CMK (cell line): ENCODE measurements around the gene CANT1.
"Not testable (repeated sequence)": the region's sequence is repeated elsewhere in the genome, so short reads cannot be mapped to it uniquely, and the experiment has no call there.

Source experiments
- DNase-seq: peaks from one replicate; pipeline ENCODE4 v3.0.0-alpha.2; 2010; ENCODE audit warnings: low read depth

The CANT1 gene

DNA sequence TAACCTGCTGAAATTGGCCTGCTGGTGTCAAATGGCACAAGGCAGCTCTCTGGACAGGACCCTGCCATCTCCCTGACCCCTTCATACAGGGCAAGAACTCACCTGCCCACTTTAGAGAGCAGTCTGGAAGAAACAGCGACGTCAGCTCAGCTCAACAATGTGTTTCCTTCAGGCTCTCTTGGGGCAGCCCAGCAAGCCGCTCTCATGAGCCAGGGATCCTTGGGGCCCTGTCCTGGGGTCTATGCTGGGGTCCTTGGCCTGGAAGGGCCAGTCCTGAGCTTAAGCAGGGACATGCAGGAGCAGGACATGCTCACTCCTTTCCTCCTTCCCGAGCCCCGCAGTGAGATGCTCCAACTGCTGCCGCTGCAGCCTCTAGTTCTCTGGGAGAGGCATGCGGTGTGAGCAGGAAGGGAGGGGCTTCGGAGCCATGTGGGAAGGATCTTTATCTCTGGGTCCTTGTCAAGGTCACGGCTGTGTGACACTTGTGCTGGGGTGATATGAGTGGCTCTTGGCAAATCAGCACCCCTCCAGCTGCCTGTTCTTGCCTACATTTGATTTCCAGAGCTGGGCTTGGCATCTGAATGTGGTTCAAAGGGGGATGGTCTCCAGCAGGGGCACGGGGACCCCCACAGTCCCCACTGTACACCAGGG, 17.8 kb upstream of the CANT1 start:
- DNase-seq, result no peak

DNA sequence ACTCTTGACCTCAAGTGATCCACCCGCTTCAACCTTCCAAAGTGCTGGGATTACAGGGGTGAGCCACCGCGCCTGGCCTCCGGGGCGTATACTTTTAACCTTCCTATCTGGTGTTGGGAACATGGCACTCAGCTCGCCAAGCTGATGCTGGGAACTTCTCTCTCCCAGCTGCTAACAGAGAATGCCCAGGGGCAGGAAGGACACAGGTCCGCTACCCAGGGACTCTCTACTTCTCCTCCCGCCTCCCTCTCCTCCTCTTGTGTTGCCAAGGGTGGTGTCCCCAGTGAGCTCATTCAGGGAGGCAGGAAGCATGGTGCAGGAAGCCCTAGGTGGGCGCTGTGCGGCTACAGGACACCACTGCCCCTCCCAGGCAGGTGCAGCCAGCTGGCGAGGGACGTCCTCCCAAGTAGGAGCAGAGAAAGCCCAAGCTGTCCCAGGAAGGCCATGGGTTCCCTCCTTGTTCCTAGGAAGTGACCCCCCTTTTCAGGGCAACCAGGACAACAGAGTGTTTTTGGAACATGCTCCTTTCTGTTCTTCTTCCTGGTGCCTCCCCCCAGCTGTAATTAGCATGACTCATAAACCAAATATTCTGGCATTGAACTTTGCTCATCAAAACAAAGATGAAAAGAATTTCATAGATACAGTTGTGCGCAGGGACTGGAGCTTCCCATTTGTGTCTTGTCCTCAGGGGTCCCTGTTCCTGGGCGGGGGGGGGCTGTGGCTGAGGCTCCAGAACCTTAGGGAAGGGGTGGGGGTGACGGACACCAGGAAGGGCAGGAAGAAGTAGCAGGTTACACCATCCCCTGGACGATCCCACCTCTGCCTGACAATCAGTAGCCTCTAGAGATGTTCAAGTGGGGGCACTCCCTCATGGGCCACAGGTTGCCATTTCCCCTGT, 17.1 kb upstream of the CANT1 start:
- no peak for DNase-seq

DNA sequence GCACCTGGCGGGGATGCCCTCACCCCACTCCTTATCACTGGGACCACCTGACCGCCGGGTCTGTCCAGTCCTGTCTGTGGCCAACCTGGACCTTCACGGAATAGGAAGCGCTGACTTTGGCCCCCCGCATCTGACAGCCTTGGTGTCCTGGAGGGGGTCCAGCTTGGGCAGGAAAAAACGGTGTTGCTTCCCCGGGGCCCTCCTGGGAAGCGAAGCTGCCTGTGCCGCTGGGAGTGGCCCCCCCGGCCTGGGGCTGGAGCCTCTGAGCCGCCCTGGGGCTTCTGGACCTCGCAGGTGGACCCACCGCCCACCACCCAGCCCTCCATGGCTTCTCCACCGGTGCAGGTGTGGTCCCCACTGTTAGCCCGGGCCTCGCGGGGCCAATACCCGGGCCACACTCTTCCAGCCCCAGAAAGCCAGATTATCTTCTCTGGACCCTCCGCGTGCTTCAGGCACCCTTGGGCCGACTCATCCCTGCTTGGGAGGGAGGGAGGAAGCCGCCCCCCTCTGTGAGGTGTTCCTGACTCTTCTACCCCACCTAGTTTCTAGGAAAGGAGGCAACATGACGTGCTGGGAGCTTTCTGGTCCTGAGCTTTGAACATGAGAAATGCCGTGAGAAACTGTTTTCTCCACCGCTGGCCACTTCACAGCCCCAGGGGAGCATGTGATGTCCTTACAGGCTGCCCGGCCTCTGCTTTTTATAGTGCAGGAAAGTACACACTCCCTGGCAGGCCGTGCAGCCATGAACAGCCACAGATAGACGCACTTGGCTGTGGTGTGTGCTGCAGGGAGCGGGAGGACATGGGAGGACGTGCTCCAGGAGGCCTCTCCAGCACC, 15.6 kb upstream of the CANT1 start:
- no peak for DNase-seq

DNA sequence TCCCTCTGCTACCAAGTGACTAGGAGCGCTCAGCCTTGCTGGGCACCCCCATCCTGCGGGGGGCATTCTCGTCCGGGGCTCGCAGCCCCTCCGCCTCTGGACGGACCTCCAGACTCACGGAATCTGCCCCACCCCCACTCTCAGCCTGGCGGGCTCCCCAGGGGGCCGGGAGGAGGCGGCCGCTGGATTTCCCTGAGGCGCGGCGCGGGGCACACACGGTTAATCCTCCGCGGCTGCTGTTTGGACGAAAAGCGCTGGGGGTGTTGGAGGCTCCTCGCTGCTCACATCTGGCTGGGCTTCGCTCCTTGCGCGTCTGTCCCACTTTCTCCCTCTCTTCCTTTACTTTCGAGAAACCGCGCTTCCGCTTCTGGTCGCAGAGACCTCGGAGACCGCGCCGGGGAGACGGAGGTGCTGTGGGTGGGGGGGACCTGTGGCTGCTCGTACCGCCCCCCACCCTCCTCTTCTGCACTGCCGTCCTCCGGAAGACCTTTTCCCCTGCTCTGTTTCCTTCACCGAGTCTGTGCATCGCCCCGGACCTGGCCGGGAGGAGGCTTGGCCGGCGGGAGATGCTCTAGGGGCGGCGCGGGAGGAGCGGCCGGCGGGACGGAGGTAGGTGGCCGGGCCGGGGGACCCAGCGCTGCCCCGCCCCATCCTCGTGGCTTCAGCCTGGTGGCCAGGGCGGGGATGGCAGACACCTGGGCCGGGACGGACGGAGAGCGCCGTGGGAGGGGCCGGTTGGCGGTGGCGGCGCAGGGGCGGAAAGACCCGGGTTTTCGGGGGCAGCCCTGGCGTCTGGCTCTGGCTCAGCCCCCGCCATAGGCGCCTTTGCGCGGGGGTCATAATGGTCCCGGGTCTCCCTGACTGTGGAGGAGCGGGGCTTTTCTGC, 14.6 kb upstream of the CANT1 start, which contains the start of gene C1QTNF1:
C1QTNF1 (plus strand) TSS at position 284 of the 886 bp plus-strand sequence. CDS start 19,800 bp downstream, outside the sequence.
- no peak for DNase-seq

DNA sequence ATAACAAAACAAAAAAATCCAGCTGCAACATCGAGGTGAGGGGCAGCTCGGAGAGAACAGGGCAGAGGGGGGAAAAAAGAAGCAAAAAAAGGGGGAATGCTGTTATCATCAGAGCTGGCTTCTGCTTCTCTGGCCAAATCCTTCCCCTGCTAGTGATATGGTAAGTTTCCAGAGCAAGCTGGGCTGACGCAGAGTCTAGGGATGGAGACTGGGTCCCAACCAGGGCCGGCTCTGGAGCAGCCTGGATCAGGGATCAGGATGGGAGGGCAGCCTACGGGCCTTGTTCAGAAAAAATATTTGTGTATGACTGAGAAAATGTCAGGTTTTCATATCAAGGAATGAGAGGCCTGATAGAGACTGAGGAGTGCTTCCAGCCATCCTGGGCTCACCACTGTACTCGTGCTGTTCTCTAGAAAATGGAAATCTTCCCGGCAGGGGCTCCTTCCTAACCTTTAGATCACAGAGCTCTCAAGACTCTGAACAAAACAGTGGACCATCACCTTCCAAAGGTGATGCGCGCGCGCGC, 13.7 kb upstream of the CANT1 start:
- no peak for DNase-seq

DNA sequence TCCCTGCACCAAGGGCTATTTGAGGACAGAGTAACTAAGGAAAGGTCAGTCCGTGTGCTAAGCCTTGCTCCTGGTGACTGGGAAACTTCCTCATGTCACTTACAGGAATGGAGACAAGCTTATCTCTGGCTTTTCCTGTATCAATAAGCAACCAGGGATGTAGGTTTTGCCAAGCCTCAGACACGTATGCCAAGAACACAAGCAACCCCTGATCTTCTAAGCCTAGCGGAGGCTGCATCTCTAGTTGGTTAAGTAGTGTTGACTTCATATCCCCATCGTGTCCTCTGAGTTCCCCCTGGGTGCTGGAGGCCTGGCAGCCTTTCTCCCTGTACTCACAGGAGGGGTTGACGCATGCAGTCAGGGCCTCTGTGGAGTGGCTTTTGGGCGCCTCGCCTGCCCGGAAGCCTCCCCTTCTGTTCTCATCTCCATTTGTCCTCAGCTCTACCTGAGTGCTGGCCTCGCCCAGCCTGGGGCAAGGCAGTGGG, 13.0 kb upstream of the CANT1 start:
- DNase-seq, result no peak

DNA sequence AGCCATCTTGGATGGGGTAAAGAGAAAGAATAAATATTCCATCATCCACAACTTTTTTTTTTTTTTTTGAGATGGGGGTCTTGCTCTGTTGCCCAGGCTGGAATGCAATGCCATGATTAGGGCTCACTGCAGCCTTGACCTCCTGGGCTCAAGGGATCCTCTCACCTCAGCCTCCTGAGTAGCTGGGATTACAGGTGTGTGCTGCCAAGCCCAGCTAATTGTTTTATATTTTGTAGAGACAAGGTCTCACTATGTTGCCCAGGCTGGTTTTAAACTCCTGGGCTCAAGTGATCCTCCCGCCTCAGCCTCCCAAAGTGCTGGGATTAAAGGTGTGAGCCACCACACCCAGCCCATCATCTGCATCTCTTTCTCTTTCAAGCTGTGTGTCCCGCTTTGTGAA, 12.4 kb upstream of the CANT1 start:
- not testable (repeated sequence) for DNase-seq

DNA sequence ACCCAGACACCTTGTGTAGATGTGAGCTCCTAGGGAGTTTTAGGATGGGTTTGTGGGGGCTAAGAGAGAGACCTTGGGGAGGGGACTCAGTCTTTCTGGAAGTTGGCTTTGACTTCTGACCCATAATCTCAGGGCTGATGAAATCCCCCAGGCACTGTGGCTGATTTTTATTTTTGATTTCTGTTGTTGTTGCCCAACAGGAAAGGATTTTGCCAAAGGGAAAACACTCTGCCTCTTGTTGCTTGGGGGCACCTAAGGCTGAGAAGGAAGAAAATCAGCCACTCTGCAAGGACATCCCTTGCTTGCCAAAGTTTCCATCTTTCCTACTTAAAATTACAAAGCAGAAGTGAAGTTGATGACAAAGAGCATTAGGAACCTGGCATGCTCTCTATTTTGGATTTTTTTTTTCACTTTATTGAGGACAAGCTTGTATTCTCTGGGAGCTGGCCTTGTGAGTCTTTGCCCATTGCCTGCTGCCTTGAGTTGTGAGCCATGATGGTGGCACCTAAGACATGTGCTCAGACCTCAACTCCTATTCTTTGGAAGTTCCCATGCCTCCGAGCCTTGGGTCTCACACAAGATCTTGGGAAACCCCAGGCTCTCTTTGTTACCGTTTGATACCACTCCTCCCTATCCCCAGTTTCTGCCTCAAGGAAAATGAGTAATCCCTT, 11.2 kb upstream of the CANT1 start:
- DNase-seq, result no peak

DNA sequence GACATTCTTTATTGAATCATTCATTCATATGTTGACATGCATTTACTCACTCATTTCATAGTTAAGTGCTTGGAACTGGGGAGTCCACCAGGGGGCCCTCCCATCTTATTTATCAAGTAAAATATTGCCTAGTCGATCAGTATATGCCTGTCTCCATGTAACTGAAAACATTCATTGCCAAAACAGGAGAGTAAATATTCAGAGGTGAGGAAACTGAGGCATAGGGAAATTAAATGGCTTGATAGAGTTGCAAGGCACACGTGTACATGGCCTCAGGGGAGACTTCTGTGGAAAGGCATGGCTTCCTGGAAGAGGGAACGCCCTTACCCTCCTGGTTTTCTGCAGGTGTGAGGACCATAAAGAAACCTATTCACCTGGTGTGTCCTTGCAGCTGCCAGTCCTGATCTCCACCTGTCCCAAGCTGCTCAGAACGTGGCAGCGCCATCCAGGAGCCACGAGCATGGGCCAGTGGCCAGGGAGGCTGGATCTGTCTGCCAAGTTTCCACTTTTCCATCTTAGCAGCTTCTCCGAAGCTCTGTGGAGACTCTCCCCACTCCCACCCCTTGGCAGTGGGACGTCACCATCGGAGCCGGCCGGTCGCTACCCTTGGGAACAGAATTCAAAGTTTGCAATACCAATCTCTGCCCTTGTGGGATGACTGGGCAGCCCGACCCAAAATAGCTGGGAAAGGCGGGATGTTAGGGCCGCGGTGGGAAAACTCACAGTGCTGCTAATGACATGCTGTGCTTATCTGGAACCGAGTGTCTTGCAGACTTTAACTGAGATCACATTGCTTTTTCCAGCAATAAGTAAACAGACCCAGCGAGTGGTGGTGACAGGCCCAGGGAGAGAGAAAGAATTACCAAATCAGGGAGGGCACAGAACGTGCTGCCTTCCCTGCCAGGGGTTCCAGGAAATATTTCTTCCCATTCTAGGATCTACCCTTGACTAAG, 10.3 kb upstream of the CANT1 start:
- DNase-seq, result no peak

DNA sequence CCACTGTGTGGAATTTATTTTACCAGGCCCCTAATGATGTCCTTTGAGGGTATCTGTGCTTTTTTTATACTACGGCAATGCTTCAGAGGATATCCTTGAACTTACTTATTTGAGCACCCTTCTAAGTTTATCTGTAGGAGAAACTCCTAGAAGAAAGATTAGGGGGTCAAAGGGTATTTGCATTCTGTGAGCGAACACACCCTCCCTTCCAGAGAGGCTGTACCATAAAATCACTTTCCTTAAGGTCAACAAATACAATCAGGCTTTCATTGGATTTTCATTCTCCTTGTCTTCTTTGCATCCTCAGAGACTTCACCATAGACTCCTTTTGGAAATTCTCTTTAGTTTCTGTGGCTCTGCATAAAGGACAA, 9.7 kb upstream of the CANT1 start:
- no peak for DNase-seq

DNA sequence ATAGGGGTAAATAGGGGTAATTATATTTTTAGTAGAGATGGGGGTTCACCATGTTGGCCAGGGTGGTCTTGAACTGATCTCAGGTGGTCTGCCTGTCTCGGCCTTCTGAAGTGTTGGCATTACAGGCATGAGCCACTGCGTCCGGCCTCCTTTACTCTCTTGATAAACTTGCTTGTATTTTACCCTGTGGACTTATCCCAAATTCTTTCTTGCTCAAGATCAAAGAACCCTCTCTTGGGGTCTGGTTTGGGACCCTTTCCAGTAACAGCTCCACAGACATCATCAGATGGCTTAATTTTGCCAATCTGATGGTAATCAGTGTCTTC, 8.8 kb upstream of the CANT1 start:
- DNase-seq, result no peak

DNA sequence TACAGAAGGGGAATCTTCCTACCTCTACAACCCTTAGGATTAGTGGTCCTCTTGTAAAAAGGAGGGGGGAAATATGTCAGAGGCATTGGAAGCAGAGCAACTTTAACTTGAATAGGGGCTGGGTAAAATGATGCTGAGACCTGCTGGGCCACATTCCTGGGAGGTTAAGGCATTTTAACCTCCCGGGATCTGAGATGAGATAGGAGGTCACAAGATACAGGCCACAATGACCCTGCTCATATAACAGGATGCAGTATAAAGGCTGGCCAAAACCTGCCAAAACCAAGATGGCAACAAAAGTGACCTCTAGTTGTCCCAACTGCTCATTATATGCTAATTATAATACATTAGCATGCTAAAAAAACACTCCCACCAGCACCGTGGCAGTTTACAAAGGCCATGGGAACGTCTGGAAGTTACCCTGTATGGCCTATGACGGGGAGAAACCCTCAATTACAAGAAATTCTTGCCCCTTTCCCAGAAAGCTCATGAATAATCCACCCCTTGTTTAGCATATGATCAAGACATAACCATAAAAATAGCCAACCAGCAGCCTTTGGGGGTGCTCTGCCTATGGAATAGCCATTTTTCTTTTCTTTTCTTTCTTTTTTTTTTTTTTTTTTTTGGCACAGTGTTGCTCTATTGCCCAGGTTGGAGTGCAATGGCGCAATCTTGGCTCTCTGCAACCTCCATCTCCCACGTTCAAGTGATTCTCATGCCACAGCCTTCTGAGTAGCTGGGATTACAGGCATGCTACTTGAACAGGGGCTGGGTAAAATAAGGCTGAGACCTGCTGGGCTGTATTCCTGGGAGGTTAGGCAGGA, 8.2 kb upstream of the CANT1 start:
- no peak for DNase-seq

DNA sequence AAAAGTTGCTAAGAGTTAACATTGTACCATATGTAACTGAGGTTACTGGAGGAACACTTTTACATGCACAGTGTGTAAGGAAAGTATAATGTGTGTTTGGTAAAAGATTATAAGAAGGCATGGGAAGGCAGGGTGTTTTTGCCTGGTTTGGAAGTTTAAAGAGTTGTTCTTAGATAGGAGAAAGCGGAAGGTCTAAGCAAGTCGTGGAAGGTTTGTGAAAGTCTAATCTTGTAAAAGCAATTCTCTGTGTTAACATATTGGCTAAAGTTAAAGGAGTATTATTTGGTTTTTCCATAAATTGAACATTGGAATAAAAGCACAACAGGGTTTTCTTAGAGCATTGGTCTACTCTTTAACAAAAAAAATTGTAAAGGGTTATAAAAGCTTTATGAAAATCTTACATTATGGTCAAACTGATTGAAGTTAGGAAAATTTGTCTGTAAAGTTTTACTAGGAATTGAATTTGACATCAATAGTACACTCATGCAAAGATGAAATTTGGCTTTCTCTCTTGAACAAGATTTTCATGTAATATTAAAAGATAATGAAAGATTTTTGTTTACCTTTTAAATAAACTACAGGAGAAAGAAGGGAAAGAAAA, 4.7 kb upstream of the CANT1 start:
- DNase-seq, result no peak

DNA sequence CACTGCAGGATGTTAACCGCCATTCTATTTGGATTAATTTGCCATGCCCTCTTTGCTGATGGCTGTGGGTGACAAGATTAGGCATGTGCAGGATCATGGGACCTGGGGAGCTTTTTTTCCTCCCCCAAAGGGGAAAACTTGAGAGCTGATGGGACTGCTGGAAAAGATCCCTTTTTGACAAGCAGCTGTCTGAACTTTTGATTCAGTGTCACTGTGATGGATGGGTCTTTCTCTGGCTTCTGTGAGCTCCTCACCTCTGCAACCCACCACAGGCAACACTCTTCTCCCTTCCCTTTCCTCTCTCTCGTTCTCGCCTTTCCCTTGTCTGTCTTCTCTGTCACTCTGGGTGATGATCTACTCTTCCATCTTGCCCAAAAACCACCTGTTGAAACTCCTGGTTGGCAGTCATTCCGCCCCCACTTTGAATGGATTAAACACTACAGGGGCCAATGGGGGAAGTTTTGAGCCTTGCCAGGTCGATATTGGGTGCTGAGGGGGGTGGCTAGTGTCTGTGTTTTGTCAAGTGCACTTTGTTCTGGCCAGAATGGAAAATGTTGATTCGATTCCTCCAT, 3.1 kb upstream of the CANT1 start:
- DNase-seq, result no peak

DNA sequence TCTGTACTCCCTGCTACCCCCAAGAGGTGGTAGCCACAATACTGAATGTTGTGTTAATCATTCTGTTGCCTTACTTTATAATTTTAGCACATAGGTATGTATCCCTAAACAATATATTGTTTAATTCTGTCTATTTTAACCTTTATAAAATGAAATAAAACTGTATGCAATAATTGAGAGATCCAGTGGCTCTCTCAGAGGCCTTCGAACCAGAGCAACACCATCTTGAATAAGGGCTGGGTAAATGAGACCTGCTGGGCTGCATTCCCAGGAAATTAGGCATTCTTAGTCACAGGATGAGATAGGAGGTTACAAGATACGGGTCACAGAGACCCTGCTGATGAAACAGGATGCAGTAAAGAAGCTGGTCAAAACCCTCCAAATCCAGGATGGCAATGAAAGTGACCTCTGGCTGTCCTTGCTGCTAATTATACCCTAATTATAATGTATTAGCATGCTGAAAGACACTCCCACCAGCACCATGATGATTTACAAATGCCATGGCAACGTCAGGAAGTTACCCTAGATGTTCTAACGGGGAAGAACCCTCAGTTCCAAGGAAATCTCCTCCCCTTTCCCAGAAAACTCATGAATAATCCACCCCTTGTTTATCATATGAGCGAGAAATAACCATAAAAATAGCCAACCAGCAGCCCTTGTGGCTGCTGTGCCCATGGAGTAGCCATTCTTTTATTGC, 2.0 kb upstream of the CANT1 start:
- no peak for DNase-seq

DNA sequence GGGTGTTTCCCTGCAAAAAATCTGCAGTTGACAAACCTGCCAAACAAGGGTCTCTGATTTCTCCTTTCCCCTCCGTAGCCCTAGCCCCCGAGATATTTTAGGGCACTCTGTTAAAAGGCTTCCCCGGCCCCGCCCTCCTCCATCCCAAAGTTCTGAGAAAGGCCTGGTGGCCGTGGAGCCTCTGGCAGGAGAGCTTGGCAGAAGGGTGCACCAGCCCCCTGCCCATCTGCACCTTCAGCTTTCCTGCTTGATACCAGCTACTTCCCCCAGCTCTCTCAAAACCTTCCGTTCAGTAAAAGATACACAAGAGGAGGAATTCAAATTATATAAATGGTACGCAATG, 711 bp upstream of the CANT1 start:
- no peak for DNase-seq

DNA sequence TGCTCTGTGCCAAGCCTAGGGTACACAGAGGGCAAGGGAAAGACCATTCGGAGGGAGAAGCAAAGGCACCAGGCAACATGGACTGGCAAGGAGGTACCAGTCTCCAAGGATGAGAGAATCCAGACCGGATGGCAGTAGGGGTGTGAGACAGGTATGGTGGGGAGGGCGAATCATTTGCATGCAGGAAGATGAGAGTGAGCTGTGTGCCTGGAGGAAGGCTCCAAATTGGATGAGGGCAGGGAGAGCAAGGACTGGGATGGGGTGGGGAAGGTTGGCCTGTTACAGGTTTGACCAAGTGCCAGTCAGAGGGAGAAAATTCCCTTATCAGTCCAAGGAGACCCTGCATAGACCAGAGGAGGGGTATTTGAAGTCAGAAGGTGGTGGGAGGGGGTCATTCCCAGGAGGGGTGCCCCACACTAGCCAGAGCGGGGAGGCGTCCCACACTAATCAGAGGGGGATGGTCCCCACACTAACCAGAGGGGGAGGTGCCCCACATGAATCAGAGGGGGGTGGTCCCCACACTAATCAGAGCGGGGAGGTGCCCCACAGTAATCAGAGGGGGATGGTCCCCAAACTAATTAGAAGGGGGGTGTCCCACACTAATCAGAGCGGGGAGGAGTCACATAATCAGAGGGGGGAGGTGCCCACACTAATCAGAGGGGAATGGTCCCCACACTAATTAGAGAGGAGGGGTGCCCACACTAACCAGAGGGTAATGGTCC, 737 bp downstream of the CANT1 start:
- DNase-seq, result no peak
